ENCODE measurements around the gene CCR4.
"Not testable (repeated sequence)": the region's sequence is repeated elsewhere in the genome, so short reads cannot be mapped to it uniquely, and the experiment has no call there.

Gene CCR4

DNA sequence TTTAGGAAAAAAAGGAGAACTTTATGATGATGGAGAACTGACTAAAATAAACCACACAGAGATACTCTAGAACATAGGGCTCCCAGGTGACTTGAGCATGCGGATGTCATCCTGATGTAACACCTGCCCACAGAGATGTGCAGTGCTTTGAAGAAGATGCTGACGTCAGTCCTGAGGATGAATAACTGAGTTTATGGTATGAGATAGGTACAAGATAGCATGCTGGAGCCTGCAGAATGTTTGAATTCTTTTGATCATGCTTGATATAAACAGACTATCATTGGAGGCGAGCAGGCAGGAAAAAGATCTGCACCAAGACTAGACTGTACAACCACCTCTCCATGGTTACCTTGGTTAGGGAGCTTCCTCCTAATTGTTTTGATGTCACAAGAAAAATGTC lies 12.4 kb downstream of the CCR4 start:
- H3K9me2 ChIP-seq (replicated peaks; ENCODE audit: insufficient read depth, low read length) = no peaks in the 10 kb centered on the region

DNA sequence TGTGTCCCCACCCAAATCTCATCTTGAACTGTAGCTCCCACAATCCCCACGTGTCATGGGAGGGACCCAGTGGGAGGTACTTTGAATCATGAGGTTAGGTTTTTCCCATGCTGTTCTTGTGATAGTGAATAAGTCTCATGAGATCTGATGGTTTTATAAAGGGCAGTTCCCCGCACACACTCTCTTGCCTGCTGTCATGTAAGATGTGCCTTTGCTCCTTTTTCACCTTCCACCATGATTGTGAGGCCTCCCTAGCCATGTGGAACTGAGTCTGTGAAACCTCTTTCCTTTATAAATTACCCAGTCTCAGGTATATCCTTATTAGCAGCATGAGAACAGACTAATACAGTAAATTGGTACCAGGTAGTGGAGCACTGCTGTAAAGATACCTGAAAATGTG lies 13.3 kb downstream of the CCR4 start:
- H3K4me1 ChIP-seq (ENCODE audit: low read length); H3F3A ChIP-seq (ENCODE audit: insufficient read depth, low read length); H3K79me2 ChIP-seq (ENCODE audit: low read length); H3K4me3 ChIP-seq (ENCODE audit: low read length); H3K4me2 ChIP-seq (ENCODE audit: low read depth, low read length); H3K36me3 ChIP-seq (replicated peaks; ENCODE audit: insufficient read depth, low read length); H3K9me3 ChIP-seq (replicated peaks; ENCODE audit: insufficient read depth, low read length); DNase-seq; H3K27me3 ChIP-seq (replicated peaks; ENCODE audit: insufficient read depth, low read length); H3K9me2 ChIP-seq (replicated peaks; ENCODE audit: insufficient read depth, low read length); H3K9ac ChIP-seq (ENCODE audit: low read length); H3K27ac ChIP-seq (ENCODE audit: low read length); H4K20me1 ChIP-seq (ENCODE audit: insufficient read depth, low read length); H2AFZ ChIP-seq (ENCODE audit: low read length): not testable (repeated sequence)

More for the DNA sequence above, 12.4 kb downstream of the CCR4 start:
- H3K4me2 ChIP-seq (ENCODE audit: low read depth, low read length) = no peak overlapping the region
- no peaks in the 10 kb centered on the region for H3K9me3 ChIP-seq (replicated peaks; ENCODE audit: insufficient read depth, low read length)
- H3K36me3 ChIP-seq (replicated peaks; ENCODE audit: insufficient read depth, low read length) = no peaks in the 10 kb centered on the region
- H3K4me3 ChIP-seq (ENCODE audit: low read length) = no peak overlapping the region
- no peaks in the 10 kb centered on the region for H3K79me2 ChIP-seq (ENCODE audit: low read length)
- no peak overlapping the region for H3K9ac ChIP-seq (ENCODE audit: low read length)
- no peaks in the 10 kb centered on the region for H4K20me1 ChIP-seq (ENCODE audit: insufficient read depth, low read length)
- H2AFZ ChIP-seq (ENCODE audit: low read length) = no peak overlapping the region
- TF ChIP-seq EZH2phosphoT487 (IDR thresholded peaks at IDR 0.05; ENCODE audit: low read length) = no peak
- no peak for TF ChIP-seq EZH2 (optimal IDR thresholded peaks at IDR 0.05; ENCODE audit: low read depth, low read length)
- TF ChIP-seq, protein P1, sequence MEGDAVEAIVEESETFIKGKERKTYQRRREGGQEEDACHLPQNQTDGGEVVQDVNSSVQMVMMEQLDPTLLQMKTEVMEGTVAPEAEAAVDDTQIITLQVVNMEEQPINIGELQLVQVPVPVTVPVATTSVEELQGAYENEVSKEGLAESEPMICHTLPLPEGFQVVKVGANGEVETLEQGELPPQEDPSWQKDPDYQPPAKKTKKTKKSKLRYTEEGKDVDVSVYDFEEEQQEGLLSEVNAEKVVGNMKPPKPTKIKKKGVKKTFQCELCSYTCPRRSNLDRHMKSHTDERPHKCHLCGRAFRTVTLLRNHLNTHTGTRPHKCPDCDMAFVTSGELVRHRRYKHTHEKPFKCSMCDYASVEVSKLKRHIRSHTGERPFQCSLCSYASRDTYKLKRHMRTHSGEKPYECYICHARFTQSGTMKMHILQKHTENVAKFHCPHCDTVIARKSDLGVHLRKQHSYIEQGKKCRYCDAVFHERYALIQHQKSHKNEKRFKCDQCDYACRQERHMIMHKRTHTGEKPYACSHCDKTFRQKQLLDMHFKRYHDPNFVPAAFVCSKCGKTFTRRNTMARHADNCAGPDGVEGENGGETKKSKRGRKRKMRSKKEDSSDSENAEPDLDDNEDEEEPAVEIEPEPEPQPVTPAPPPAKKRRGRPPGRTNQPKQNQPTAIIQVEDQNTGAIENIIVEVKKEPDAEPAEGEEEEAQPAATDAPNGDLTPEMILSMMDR (IDR thresholded peaks at IDR 0.05; ENCODE audit: low read length) = no peak
- no peak overlapping the region for H3K27ac ChIP-seq (ENCODE audit: low read length)
- H3K27me3 ChIP-seq (replicated peaks; ENCODE audit: insufficient read depth, low read length) = no peaks in the 10 kb centered on the region
- DNase-seq = no peak
- H3F3A ChIP-seq (ENCODE audit: insufficient read depth, low read length) = no peaks in the 10 kb centered on the region
- no peaks in the 10 kb centered on the region for H3K4me1 ChIP-seq (ENCODE audit: low read length)

DNA sequence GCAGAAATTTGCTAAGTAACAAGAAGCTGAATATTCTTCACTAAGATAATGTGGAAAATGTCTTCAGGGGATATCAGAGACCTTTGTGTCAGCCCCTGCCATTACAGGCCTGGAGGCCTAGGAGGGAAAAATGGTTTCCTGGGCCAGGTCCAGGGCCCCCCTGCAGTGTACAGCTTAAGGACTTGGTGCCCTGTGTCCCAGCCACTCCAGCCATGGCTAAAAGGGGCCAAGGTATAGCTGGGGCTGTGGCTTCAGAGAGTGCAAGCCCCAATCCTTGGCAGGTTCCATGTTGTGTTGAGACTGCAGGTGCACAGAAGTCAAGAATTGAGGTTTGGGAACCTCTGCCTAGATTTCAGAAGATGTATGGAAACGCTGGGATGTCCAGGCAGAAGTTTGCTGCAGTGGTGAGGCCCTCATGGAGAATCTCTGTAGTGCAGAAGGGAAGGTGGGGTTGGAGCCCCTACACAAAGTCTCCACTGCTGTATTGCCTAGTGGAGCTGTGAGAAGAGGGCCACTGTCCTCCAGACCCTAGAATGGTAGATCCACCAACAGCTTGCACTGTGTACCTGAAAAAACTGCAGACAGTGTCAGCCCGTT lies 14.3 kb downstream of the CCR4 start:
- not testable (repeated sequence) for H3K4me1 ChIP-seq (ENCODE audit: low read length); H2AFZ ChIP-seq (ENCODE audit: low read length); H3K4me2 ChIP-seq (ENCODE audit: low read depth, low read length); H3K27ac ChIP-seq (ENCODE audit: low read length); H3K9me2 ChIP-seq (replicated peaks; ENCODE audit: insufficient read depth, low read length); DNase-seq; H3F3A ChIP-seq (ENCODE audit: insufficient read depth, low read length); H4K20me1 ChIP-seq (ENCODE audit: insufficient read depth, low read length); H3K4me3 ChIP-seq (ENCODE audit: low read length); H3K9me3 ChIP-seq (replicated peaks; ENCODE audit: insufficient read depth, low read length); H3K27me3 ChIP-seq (replicated peaks; ENCODE audit: insufficient read depth, low read length); H3K9ac ChIP-seq (ENCODE audit: low read length); H3K36me3 ChIP-seq (replicated peaks; ENCODE audit: insufficient read depth, low read length); H3K79me2 ChIP-seq (ENCODE audit: low read length)

DNA sequence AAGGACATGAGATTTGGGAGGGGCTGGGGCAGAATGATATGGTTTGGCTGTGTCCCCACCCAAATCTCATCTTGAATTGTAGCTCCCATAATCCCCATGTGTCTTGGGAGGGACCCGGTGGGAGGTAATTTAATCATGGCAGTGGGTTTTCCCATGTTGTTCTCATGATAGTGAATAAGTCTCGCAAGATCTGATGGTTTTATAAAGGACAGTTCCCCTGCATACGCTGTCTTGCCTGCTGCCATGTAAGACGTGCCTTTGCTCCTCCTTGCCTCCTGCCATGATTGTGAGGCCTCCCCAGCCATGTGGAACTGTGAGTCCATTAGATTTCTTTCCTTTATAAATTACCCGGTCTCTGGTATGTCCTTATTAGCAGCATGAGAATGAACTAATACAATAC lies 15.2 kb downstream of the CCR4 start:
- H3K4me2 ChIP-seq (ENCODE audit: low read depth, low read length); H3K4me3 ChIP-seq (ENCODE audit: low read length); H3K9ac ChIP-seq (ENCODE audit: low read length); H3K79me2 ChIP-seq (ENCODE audit: low read length); H2AFZ ChIP-seq (ENCODE audit: low read length); DNase-seq; H3K27me3 ChIP-seq (replicated peaks; ENCODE audit: insufficient read depth, low read length); H3F3A ChIP-seq (ENCODE audit: insufficient read depth, low read length); H4K20me1 ChIP-seq (ENCODE audit: insufficient read depth, low read length); H3K4me1 ChIP-seq (ENCODE audit: low read length); H3K9me3 ChIP-seq (replicated peaks; ENCODE audit: insufficient read depth, low read length); H3K36me3 ChIP-seq (replicated peaks; ENCODE audit: insufficient read depth, low read length); H3K27ac ChIP-seq (ENCODE audit: low read length); H3K9me2 ChIP-seq (replicated peaks; ENCODE audit: insufficient read depth, low read length): not testable (repeated sequence)

Data from MM.1S (cell line).